Keratinocyte (primary cell): ENCODE measurements around the gene CENPF. TPM values are rescaled to one million over a fixed set of nuclear protein-coding genes. Genes with fewer than 3 reads are reported as not detected.

Source experiments
- DNase-seq: peaks from one replicate; pipeline ENCODE4 v3.0.0-alpha.2; 2011; ENCODE audit warnings: low read depth, missing footprints, low spot score
- FAIRE-seq: peaks from 2 replicates; lab custom pipeline; 2011; peaks lifted over from hg19 to GRCh38; lab: Jason Lieb, UNC
- H2AFZ ChIP-seq: 2 replicates; pipeline ENCODE4 v1.6.0; 2012; ENCODE audit warnings: low read length, control low read depth, inconsistent platforms; ENCODE audit not compliant: control insufficient read depth
- H3K27ac ChIP-seq: 2 replicates; pipeline ENCODE4 v1.5.1; 2011; ENCODE audit warnings: low read length; ENCODE audit not compliant: control insufficient read depth, insufficient read depth
- H3K27me3 ChIP-seq: 3 replicates; pipeline ENCODE4 v1.6.0; 2011; ENCODE audit warnings: low read length; ENCODE audit not compliant: control insufficient read depth, insufficient read depth; ENCODE audit errors: extremely low read depth
- H3K36me3 ChIP-seq, 2 experiments: 2 replicates in 1 of 2; 3 replicates in 1 of 2; pipeline ENCODE4 v1.5.1; 2011; ENCODE audit warnings: low read length in 2 of 2, mild to moderate bottlenecking in 1 of 2; ENCODE audit not compliant: control insufficient read depth in 2 of 2, insufficient read depth in 2 of 2; ENCODE audit errors: extremely low read depth in 1 of 2
- H3K4me1 ChIP-seq: 3 replicates; pipeline ENCODE4 v1.5.1; 2011; ENCODE audit warnings: low read length; ENCODE audit not compliant: control insufficient read depth, insufficient read depth; ENCODE audit errors: extremely low read depth
- H3K4me2 ChIP-seq: 3 replicates; pipeline ENCODE4 v1.6.0; 2011; ENCODE audit warnings: low read depth, low read length; ENCODE audit not compliant: control insufficient read depth, insufficient read depth; ENCODE audit errors: extremely low read depth
- H3K4me3 ChIP-seq, 3 experiments: fragments of 200-600 bp in 1 of 3; sonication (generic) in 1 of 3; 2 replicates in 2 of 3; 3 replicates in 1 of 3; pipeline ENCODE4 v1.5.1; 2011 to 2016; ENCODE audit warnings: low read length in 3 of 3, mild to moderate bottlenecking in 3 of 3, control low read depth in 2 of 3, inconsistent platforms in 1 of 3, low read depth in 1 of 3, mixed read lengths in 1 of 3, mixed run types in 1 of 3, moderate library complexity in 1 of 3; ENCODE audit not compliant: control insufficient read depth in 2 of 3, insufficient read depth in 2 of 3; ENCODE audit errors: extremely low read depth in 1 of 3
- H3K79me2 ChIP-seq: 2 replicates; pipeline ENCODE4 v1.6.0; 2012; ENCODE audit warnings: low read length; ENCODE audit not compliant: control insufficient read depth, insufficient read depth
- H3K9ac ChIP-seq: 3 replicates; pipeline ENCODE4 v1.6.0; 2011; ENCODE audit warnings: low read length; ENCODE audit not compliant: control insufficient read depth, insufficient read depth; ENCODE audit errors: extremely low read depth
- H3K9me1 ChIP-seq: 3 replicates; pipeline ENCODE4 v1.6.0; 2011; ENCODE audit warnings: low read length; ENCODE audit not compliant: control insufficient read depth, insufficient read depth; ENCODE audit errors: extremely low read depth
- H3K9me3 ChIP-seq: 2 replicates; pipeline ENCODE4 v1.5.1; 2012; ENCODE audit warnings: low read depth, low read length; ENCODE audit not compliant: control insufficient read depth
- H4K20me1 ChIP-seq: 3 replicates; pipeline ENCODE4 v1.6.0; 2011; ENCODE audit warnings: low read length; ENCODE audit not compliant: control insufficient read depth, insufficient read depth; ENCODE audit errors: extremely low read depth
- EZH2 ChIP-seq: IDR thresholded peaks from one replicate; pipeline ENCODE4 v1.6.1; 2012; ENCODE audit warnings: inconsistent platforms, mild to moderate bottlenecking, low read length, moderate library complexity
- dilution Hi-C: fragments of 300-500 bp; cut with MboI; formaldehyde crosslinking; loops from one replicate; pipeline ENCODE4 v1.7.0; 2020; ENCODE audit warnings: low sequenced_read_pairs; ENCODE audit not compliant: extremely low pct_ligation_motif_present
- polyA plus RNA-seq, 5 experiments: library from polyadenylated mRNA; depleted of rRNA in 3 of 5; stranded (reverse) in 3 of 5; stranded (forward) in 1 of 5; unstranded in 1 of 5; fragments of >200 nt; gene quantifications; 1 replicate in 1 of 5; 2 replicates in 3 of 5; 3 replicates in 1 of 5; pipeline versions ENCODE4 v1.2.1 to v1.2.3, GENCODE V29; 2011 to 2012; ENCODE audit warnings: missing spikeins in 2 of 5, low read depth in 1 of 5, low replicate concordance in 1 of 5
- TF ChIP-seq, protein P1 (sequence below), 3 experiments: IDR thresholded peaks in 1 of 3; conservative IDR thresholded peaks in 1 of 3; optimal IDR thresholded peaks in 1 of 3; 2 replicates in 2 of 3; 3 replicates in 1 of 3; pipeline versions ENCODE3 to v1.5.1; 2011; ENCODE audit warnings: low read length in 3 of 3, mild to moderate bottlenecking in 3 of 3, moderate library complexity in 2 of 3, control low read depth in 1 of 3, inconsistent platforms in 1 of 3; ENCODE audit not compliant: insufficient read depth in 2 of 3; ENCODE audit errors: extremely low read depth in 1 of 3

The CENPF gene
- polyA plus RNA-seq, 1 donor (not counting 4 experiments of a cell fraction or from before 2014, with no cell fraction given): 14.4 TPM

DNA sequence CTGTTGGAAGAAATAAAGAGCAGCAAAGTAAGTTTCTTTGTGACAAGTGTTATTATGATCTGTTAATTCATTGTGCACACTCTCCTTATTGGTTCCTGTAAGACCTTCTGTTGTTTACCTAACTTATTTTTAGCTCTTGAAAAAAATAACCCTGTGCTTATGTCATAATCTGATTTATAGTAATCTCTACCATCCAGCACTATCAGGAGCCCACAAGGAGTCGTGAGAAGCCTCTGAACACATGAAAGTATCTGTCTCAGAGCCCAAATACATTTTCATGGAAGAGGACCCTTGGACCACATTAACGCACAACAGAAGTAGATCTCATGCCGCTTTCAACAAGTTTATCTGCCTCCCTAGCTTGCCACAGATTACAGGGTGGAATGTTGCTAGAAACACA, 45.8 kb downstream of the CENPF start:
- no peak for TF ChIP-seq EZH2
- TF ChIP-seq, protein P1, sequence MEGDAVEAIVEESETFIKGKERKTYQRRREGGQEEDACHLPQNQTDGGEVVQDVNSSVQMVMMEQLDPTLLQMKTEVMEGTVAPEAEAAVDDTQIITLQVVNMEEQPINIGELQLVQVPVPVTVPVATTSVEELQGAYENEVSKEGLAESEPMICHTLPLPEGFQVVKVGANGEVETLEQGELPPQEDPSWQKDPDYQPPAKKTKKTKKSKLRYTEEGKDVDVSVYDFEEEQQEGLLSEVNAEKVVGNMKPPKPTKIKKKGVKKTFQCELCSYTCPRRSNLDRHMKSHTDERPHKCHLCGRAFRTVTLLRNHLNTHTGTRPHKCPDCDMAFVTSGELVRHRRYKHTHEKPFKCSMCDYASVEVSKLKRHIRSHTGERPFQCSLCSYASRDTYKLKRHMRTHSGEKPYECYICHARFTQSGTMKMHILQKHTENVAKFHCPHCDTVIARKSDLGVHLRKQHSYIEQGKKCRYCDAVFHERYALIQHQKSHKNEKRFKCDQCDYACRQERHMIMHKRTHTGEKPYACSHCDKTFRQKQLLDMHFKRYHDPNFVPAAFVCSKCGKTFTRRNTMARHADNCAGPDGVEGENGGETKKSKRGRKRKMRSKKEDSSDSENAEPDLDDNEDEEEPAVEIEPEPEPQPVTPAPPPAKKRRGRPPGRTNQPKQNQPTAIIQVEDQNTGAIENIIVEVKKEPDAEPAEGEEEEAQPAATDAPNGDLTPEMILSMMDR (optimal IDR thresholded peaks at IDR 0.05 in 1 of 3, IDR thresholded peaks at IDR 0.05 in 1 of 3, conservative IDR thresholded peaks at IDR 0.05 in 1 of 3; ENCODE audit: extremely low read depth in 1 of 3, insufficient read depth in 2 of 3, low read length in 3 of 3): no peak
- Histone ChIP-seq H3K4me2 (no peak overlapping the region), H3K9me1 (no peaks in the 10 kb centered on the region), H3K79me2 (no peaks in the 10 kb centered on the region), H3K36me3 (peaks cover 2 to 3% of the 10 kb centered on the region in 2 experiments), H3K27ac (no peak overlapping the region), H3K4me3 (no peak overlapping the region), H3K9ac (no peak overlapping the region), H2AFZ (no peak overlapping the region), H3K27me3 (no peaks in the 10 kb centered on the region), H3K4me1 (no peaks in the 10 kb centered on the region), H4K20me1 (no peaks in the 10 kb centered on the region), H3K9me3 (no peaks in the 10 kb centered on the region)
- dilution Hi-C loops: no loop called here
- DNase-seq: no peak
- FAIRE-seq: no peak

DNA sequence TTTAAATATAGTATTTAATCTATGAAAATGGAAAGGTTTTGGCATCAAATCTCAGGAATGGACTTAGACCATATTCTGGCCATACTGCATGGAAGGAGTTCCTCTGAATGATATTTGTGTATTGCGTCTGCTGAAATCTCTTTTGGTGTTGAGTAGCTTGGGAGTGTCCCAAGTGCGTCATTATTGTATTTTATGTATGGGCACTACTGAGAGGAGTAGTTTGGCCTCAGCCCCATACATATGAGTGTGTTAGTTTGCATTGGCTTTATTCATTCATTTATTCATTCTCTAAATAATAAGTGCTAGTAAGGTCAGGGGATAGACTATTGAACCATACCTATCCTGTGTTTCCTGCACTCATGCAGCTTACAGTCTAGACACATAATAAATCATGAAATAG, 46.6 kb downstream of the CENPF start:
- Histone ChIP-seq H2AFZ (no peak overlapping the region), H3K4me3 (no peak overlapping the region), H3K4me1 (no peaks in the 10 kb centered on the region), H3K9me3 (no peaks in the 10 kb centered on the region), H4K20me1 (no peaks in the 10 kb centered on the region), H3K27me3 (no peaks in the 10 kb centered on the region), H3K79me2 (no peaks in the 10 kb centered on the region), H3K9me1 (no peaks in the 10 kb centered on the region), H3K9ac (no peak overlapping the region), H3K36me3 (peaks cover 2 to 3% of the 10 kb centered on the region in 2 experiments), H3K4me2 (no peak overlapping the region), H3K27ac (no peak overlapping the region)
- FAIRE-seq (no peak), DNase-seq (no peak)
- dilution Hi-C loops: loop anchor here (25.0 kb wide), 1 partner anchor 888 kb away; no protein-coding TSS in a partner anchor
- TF ChIP-seq EZH2: no peak
- TF ChIP-seq, protein P1 (optimal IDR thresholded peaks at IDR 0.05 in 1 of 3, IDR thresholded peaks at IDR 0.05 in 1 of 3, conservative IDR thresholded peaks at IDR 0.05 in 1 of 3; ENCODE audit: extremely low read depth in 1 of 3, insufficient read depth in 2 of 3, low read length in 3 of 3): no peak
